ENCODE data around the gene DMD. TPM values are rescaled to one million over a fixed set of nuclear protein-coding genes. Genes with fewer than 3 reads are reported as not detected.

Gene DMD
- total and polyA plus RNA-seq, 2 experiments from 2014 or later = 1.5 to 2.0 TPM

DNA sequence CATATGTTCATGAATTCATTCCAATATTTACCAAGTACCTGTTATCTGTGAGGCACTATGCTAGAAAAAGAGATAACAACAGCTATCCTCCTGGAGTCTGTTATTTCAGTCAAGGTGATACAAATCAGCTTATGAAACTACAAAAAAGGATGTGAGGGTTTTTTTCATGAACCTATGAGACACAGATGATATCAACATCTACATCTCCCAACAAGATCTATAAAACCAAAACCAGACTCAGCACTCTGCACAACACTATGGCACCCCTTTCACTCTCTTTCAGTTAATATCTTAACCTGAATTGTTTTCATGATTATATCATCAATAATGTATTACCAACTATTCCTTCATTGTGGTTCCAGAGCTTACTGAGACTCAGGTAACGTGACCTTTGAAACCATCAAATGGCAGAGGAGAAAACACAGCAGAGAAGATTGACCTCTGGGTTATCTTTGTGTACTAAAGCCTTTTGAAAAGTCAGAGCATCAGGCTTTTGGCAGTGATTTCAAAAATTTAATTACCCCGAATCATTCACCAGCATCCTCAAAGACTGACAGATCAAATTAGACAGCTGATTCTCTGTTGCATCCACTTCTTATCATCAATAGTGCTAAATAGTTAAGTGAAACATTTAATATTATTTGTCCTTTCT is 1894.9 kb downstream of the DMD start:
- Histone ChIP-seq H3K9me3 (ENCODE audit: low read depth) (no peaks in the 10 kb centered on the region), H3K27ac (no peak overlapping the region), H3F3A (ENCODE audit: insufficient read depth) (no peaks in the 10 kb centered on the region), H3K79me2 (ENCODE audit: insufficient read depth) (no peaks in the 10 kb centered on the region), H3K4me2 (ENCODE audit: unreplicated experiment) (no peak overlapping the region), H3K4me1 (ENCODE audit: insufficient read depth) (no peaks in the 10 kb centered on the region), H3K9ac (no peak overlapping the region), H4K20me1 (ENCODE audit: insufficient read depth) (no peaks in the 10 kb centered on the region), H3K4me3 (no peak overlapping the region), H2AFZ (no peak overlapping the region), H3K36me3 (ENCODE audit: low read depth) (no peaks in the 10 kb centered on the region), H3K9me2 (ENCODE audit: insufficient read depth) (no peaks in the 10 kb centered on the region), H3K27me3 (replicated peaks; ENCODE audit: insufficient read depth) (no peaks in the 10 kb centered on the region)
- DNase-seq = no peak
- WGBS, 2 experiments (ENCODE audit: low coverage in 1 of 2, low lambda C conversion rate in 2 of 2, missing lambda C conversion rate in 2 of 2) = 75 to 81% methylated on average over 2 of the region's 2 CpGs
- in situ Hi-C loops (cut with MboI) = no loop called here
- TF ChIP-seq EZH2 (IDR thresholded peaks at IDR 0.05; ENCODE audit: insufficient read depth, poor library complexity, severe bottlenecking) (no peak), EZH2phosphoT487 (IDR thresholded peaks at IDR 0.05; ENCODE audit: insufficient read depth, low read depth) (no peak)

- Histone ChIP-seq H3K79me2 (ENCODE audit: insufficient read depth) (no peaks in the 10 kb centered on the region), H3K4me3 (no peak overlapping the region), H3K4me2 (ENCODE audit: unreplicated experiment) (peak overlapping the region; percentile 20), H4K20me1 (ENCODE audit: insufficient read depth) (no peaks in the 10 kb centered on the region), H3K9ac (no peak overlapping the region), H3K36me3 (ENCODE audit: low read depth) (no peaks in the 10 kb centered on the region), H3K27me3 (replicated peaks; ENCODE audit: insufficient read depth) (no peaks in the 10 kb centered on the region), H3K27ac (no peak overlapping the region), H3K4me1 (ENCODE audit: insufficient read depth) (no peaks in the 10 kb centered on the region), H3F3A (ENCODE audit: insufficient read depth) (no peaks in the 10 kb centered on the region), H3K9me2 (ENCODE audit: insufficient read depth) (no peaks in the 10 kb centered on the region), H3K9me3 (ENCODE audit: low read depth) (no peaks in the 10 kb centered on the region), H2AFZ (no peak overlapping the region)
- DNase-seq = no peak
- WGBS, 2 experiments (ENCODE audit: low coverage in 1 of 2, low lambda C conversion rate in 2 of 2, missing lambda C conversion rate in 2 of 2) = 0% methylated on average over 3 of the region's 3 CpGs
- in situ Hi-C loops (cut with MboI) = no loop called here
- TF ChIP-seq EZH2phosphoT487 (IDR thresholded peaks at IDR 0.05; ENCODE audit: insufficient read depth, low read depth) (no peak), EZH2 (IDR thresholded peaks at IDR 0.05; ENCODE audit: insufficient read depth, poor library complexity, severe bottlenecking) (no peak)
Measured at GRCh38 chrX:31314921-31315320, 1896.4 kb downstream of the DMD start.

GRCh38 chrX:31307952-31308351 is 1903.4 kb downstream of the DMD start:
- no peak for TF ChIP-seq EZH2phosphoT487 (IDR thresholded peaks at IDR 0.05; ENCODE audit: insufficient read depth, low read depth)
- no peak for TF ChIP-seq EZH2 (IDR thresholded peaks at IDR 0.05; ENCODE audit: insufficient read depth, poor library complexity, severe bottlenecking)
- H3K27me3 ChIP-seq (replicated peaks; ENCODE audit: insufficient read depth) = no peaks in the 10 kb centered on the region
- H3K36me3 ChIP-seq (ENCODE audit: low read depth) = no peaks in the 10 kb centered on the region
- H3K9me2 ChIP-seq (ENCODE audit: insufficient read depth) = no peaks in the 10 kb centered on the region
- no peak overlapping the region for H3K4me3 ChIP-seq
- WGBS, 2 experiments (ENCODE audit: low coverage in 1 of 2, low lambda C conversion rate in 2 of 2, missing lambda C conversion rate in 2 of 2) = 71 to 74% methylated on average over 5 of the region's 5 CpGs
- H3F3A ChIP-seq (ENCODE audit: insufficient read depth) = no peaks in the 10 kb centered on the region
- no peaks in the 10 kb centered on the region for H3K79me2 ChIP-seq (ENCODE audit: insufficient read depth)
- no peaks in the 10 kb centered on the region for H4K20me1 ChIP-seq (ENCODE audit: insufficient read depth)
- H2AFZ ChIP-seq = no peak overlapping the region
- H3K9ac ChIP-seq = no peak overlapping the region
- no peak overlapping the region for H3K4me2 ChIP-seq (ENCODE audit: unreplicated experiment)
- DNase-seq = no peak
- in situ Hi-C loops (cut with MboI) = no loop called here
- H3K9me3 ChIP-seq (ENCODE audit: low read depth) = no peaks in the 10 kb centered on the region
- H3K4me1 ChIP-seq (ENCODE audit: insufficient read depth) = no peaks in the 10 kb centered on the region
- no peak overlapping the region for H3K27ac ChIP-seq

DNA sequence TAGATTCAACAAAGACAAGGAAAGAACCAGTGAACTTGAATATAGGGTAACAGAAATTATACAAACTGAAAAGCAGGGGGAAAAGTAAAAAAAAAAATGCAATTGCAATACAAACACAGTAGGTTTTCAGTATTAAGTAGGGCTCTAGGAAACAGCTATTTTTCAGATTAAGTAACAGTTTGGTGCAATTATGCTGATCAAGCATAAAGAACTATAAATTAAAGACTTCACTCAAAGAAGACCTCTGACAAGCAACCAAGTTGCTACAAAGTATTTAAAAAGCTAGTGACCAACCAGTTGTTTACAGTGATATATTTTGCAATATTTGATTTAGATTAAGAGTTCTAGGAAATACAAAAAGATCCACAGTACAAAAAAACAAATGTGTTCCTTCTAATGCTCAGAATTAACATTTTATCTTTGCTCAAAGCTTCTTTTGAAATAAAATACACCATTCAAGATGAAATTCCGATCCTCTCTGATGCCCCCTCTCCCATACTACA is 1908.7 kb downstream of the DMD start:
- DNase-seq = no peak
- no peak overlapping the region for H3K4me3 ChIP-seq
- WGBS, 2 experiments (ENCODE audit: low coverage in 1 of 2, low lambda C conversion rate in 2 of 2, missing lambda C conversion rate in 2 of 2) = 12 to 13% methylated on average over 1 of the region's 1 CpG
- H3K4me1 ChIP-seq (ENCODE audit: insufficient read depth) = no peaks in the 10 kb centered on the region
- H3K27me3 ChIP-seq (replicated peaks; ENCODE audit: insufficient read depth) = no peaks in the 10 kb centered on the region
- no peaks in the 10 kb centered on the region for H4K20me1 ChIP-seq (ENCODE audit: insufficient read depth)
- H3K9ac ChIP-seq = no peak overlapping the region
- H3K79me2 ChIP-seq (ENCODE audit: insufficient read depth) = no peaks in the 10 kb centered on the region
- TF ChIP-seq EZH2 (IDR thresholded peaks at IDR 0.05; ENCODE audit: insufficient read depth, poor library complexity, severe bottlenecking) (no peak), EZH2phosphoT487 (IDR thresholded peaks at IDR 0.05; ENCODE audit: insufficient read depth, low read depth) (no peak)
- in situ Hi-C loops (cut with MboI) = no loop called here
- H3K9me3 ChIP-seq (ENCODE audit: low read depth) = no peaks in the 10 kb centered on the region
- H3K4me2 ChIP-seq (ENCODE audit: unreplicated experiment) = no peak overlapping the region
- H3K27ac ChIP-seq = no peak overlapping the region
- no peaks in the 10 kb centered on the region for H3F3A ChIP-seq (ENCODE audit: insufficient read depth)
- no peaks in the 10 kb centered on the region for H3K9me2 ChIP-seq (ENCODE audit: insufficient read depth)
- H3K36me3 ChIP-seq (ENCODE audit: low read depth) = no peaks in the 10 kb centered on the region
- H2AFZ ChIP-seq = no peak overlapping the region

All from GM23248 (cell line).